ENCODE results near the gene EFNA5.

EFNA5 gene

DNA sequence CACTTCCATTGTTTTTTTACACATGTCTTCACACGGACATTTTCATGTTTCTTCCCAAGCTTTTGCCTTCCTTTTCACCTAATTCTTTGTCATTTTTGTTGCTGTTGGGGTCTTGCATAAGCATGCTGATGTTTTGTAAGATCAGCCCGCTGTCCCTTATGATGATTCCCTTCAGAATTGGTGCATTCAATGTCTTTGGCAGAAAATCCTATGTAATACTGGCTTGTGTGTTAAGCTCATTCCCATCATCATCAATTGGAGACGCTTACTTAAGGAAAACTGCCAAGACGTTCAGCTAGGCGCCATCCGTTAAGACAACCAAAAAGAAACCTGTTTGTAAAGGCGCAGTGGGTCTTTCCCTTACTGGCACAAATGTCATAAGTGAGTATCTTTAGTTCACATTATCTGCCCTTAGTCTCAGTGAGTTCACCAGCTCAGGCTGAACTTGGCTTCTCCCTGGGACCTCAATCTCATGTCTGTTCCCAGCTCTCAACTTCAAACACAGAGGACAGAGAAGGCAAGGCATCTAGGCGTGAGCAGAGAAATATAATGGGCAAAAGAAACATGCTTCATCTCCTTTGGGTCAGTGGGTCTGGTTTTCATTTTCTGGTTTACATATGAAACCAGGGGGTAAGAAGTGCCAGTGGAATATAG, 97.9 kb downstream of the EFNA5 start:
- TF ChIP-seq, protein P1, sequence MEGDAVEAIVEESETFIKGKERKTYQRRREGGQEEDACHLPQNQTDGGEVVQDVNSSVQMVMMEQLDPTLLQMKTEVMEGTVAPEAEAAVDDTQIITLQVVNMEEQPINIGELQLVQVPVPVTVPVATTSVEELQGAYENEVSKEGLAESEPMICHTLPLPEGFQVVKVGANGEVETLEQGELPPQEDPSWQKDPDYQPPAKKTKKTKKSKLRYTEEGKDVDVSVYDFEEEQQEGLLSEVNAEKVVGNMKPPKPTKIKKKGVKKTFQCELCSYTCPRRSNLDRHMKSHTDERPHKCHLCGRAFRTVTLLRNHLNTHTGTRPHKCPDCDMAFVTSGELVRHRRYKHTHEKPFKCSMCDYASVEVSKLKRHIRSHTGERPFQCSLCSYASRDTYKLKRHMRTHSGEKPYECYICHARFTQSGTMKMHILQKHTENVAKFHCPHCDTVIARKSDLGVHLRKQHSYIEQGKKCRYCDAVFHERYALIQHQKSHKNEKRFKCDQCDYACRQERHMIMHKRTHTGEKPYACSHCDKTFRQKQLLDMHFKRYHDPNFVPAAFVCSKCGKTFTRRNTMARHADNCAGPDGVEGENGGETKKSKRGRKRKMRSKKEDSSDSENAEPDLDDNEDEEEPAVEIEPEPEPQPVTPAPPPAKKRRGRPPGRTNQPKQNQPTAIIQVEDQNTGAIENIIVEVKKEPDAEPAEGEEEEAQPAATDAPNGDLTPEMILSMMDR (IDR thresholded peaks at IDR 0.05; ENCODE audit: extremely low read depth, insufficient read depth, missing control alignments), result no peak
- no peak for DNase-seq (ENCODE audit: low spot score)
- in situ Hi-C loops (cut with MboI; ENCODE audit: low pct_unique_long_range_greater_than_20kb, low sequenced_read_pairs, unreplicated experiment), result no loop called here

DNA sequence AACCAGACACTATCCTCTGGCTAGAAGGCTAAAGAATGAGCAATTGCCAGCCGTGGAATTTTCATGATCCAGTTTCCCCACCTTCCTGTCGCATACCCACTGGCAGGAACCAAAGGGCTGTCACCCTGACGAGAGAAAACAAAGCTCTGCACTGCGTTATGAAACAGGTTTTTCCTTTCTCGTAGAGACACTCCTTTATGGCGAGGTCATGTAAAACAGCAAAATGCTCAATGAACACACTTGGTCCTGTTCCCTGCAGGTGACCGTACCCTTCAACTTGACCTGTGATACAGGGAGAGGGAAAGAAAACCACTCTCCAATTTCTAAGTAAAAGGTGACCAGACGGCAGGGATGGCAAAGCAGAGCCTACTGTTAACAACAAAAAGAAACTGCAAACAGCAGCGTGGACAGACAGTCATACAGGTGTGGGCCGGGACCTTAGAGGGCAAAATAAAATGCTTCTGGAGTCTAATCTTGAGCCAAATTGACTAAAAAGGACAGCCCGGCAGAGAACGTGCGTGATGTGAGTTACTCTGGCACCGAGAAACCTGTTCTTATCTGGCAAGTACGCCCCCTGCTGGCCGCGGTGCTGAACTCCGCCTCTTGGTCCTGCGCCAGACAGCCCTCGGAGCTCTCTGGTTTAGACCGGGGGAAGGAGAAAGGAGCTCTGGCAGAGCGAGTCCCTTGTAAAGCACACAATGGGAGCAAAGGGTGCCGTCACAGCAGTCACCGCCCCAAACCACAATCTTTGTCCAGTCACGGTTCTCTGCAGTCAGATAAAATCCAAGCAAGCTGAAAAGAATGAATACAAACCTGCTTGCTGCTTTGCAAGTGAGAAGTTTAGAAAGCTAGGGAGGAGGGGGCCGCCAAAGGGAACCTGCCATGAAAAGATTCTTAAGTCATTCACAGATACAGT, 98.9 kb downstream of the EFNA5 start:
- DNase-seq (ENCODE audit: low spot score), result peak; percentile 53
- TF ChIP-seq, protein P1 (IDR thresholded peaks at IDR 0.05; ENCODE audit: extremely low read depth, insufficient read depth, missing control alignments), result peak; percentile 91
- in situ Hi-C loops (cut with MboI; ENCODE audit: low pct_unique_long_range_greater_than_20kb, low sequenced_read_pairs, unreplicated experiment), result no loop called here

DNA sequence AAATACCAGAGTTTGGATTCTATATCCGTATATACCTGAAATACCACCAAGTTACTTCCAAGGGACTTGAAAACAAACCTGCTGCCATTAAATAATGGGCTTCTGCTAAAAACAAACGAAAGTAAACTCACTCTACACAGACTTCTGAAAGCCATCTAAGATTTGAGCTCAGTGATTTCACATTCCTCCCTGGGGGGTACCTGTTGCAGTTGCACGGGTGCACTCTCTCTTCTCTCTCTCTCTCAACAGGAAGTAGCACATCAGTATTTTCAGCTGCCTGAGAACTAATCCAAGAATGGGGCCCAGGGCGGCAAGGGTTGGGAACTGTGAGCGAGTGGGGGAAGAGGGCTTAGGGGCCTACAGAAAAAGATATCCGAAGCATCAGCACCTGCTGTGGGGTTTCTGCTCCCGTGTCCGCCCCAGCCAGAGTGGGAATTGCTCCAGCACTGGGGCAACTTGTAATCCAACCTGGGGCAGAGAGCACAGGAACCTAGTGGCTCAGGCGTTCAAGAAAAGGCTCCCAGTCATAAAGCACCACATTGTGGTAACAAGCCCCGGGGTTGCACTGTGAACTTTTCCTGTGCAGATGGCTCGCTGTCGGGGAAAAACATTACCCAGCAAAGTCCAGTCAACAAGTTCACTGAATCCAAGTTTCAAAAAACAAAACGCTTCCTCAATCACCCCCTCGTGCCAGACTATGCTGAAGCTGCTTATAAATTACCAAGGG, 99.8 kb downstream of the EFNA5 start:
- TF ChIP-seq, protein P1 (IDR thresholded peaks at IDR 0.05; ENCODE audit: extremely low read depth, insufficient read depth, missing control alignments), result no peak
- in situ Hi-C loops (cut with MboI; ENCODE audit: low pct_unique_long_range_greater_than_20kb, low sequenced_read_pairs, unreplicated experiment), result no loop called here

DNA sequence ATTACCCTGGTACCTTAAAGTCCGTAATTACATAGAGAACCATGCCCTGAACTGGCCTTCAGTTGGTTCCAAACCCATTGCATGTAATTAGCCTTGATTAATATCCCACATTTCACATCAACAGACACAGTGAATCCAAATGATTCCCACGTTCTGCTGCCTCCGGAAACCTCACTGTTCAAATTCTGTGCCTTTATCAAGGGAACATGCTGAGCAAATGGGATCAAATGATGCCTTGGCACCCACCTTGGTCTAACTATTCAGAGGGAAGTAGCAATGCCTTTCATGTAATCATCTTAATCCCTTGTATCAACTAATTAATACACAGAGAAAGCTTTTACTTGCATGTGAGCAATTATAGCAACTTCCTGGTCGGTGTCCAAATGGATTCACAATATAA, 100.6 kb downstream of the EFNA5 start:
- no peak for DNase-seq (ENCODE audit: low spot score)
- in situ Hi-C loops (cut with MboI; ENCODE audit: low pct_unique_long_range_greater_than_20kb, low sequenced_read_pairs, unreplicated experiment), result no loop called here
- TF ChIP-seq, protein P1 (IDR thresholded peaks at IDR 0.05; ENCODE audit: extremely low read depth, insufficient read depth, missing control alignments), result no peak

More for the DNA sequence above, 99.8 kb downstream of the EFNA5 start:
- DNase-seq (ENCODE audit: low spot score), result peak; percentile 56

DNA sequence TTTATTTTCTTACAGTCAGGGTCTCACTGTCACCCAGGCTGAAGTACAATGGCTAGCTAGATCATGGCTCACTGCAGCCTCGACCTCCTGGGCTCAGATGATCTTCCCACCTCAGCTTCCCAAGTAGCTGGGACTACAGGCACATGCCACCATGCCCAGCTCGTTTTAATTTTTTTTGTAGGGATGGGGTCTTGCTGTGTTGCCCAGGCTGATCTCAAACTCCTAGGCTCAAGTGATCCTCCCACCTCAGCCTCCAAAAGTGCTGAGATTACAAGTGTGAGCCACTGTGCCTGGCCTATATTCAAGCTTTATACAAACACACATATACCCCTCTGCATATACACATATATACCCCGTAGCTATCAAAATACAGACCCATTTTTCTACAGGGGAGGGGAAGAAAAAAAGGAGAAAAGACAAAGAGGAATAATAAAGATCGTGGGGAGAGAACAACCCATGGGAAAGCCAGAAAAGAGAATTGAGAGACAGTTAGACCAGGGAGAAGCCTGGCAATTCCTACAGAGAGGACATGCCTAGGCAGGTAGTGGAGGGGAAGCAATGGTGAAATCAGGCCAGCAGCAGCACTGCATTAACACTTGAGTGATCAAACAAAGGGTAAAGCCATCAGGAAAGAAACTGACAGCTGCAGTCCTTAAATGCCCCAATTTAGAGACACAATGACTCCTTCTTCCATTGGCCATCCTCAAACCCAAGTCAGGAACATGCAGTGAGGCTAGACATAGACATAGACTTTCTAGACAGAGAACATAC, 102.7 kb downstream of the EFNA5 start:
- no peak for DNase-seq (ENCODE audit: low spot score)
- TF ChIP-seq, protein P1 (IDR thresholded peaks at IDR 0.05; ENCODE audit: extremely low read depth, insufficient read depth, missing control alignments), result no peak
- in situ Hi-C loops (cut with MboI; ENCODE audit: low pct_unique_long_range_greater_than_20kb, low sequenced_read_pairs, unreplicated experiment), result no loop called here

DNA sequence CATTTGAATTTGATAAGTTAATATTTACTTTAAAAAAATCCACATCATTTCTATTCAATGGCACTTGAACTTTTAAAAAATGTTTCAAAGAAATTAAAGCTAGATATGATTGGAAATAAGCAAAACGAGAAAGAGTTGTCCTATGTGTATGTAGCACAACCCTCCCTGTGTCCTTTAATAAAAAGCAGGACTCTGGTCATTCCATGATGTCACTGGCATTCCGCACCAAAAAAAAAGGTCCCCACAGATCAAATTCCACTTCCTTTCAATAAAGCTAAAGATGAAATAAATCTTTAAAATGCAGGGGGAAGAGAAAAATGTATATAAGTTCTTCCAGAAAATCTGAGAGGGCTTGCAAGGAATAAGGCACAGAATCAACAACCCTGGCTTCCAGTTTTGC, 103.8 kb downstream of the EFNA5 start:
- no peak for DNase-seq (ENCODE audit: low spot score)
- in situ Hi-C loops (cut with MboI; ENCODE audit: low pct_unique_long_range_greater_than_20kb, low sequenced_read_pairs, unreplicated experiment), result no loop called here
- TF ChIP-seq, protein P1 (IDR thresholded peaks at IDR 0.05; ENCODE audit: extremely low read depth, insufficient read depth, missing control alignments), result no peak
